Left ventricle myocardium superior (tissue), 1 donor: ENCODE results near the gene DCAF7. TPM values are rescaled to one million over a fixed set of nuclear protein-coding genes. Genes with fewer than 3 reads are reported as not detected.
A peak's percentile ranks its signal among the peaks of the same experiment; 100 is the strongest.

ENCODE experiments used
- ATAC-seq: fragments of 200-7000 bp; cut with Tn5 transposase; one replicate; pipeline ENCODE4 v1.9.1; 2020; ENCODE audit warnings: mild to moderate bottlenecking, moderate library complexity
- DNase-seq: peaks from one replicate; pipeline ENCODE4 v3.0.0-alpha.2; 2020
- intact Hi-C: fragments of 100-400 bp; cut with micrococcal nuclease; formaldehyde crosslinking; loops from one replicate; pipeline ENCODE4 v1.11.0; 2022
- total RNA-seq: library from RNA; stranded (reverse); fragmentation: NEBNext Ultra II Directional; extraction: Animal tissue kit (Norgen Biotek cat#: 25700); gene quantifications from one replicate; pipeline ENCODE4 v1.2.1, GENCODE V29; 2021
- donor health status: DM: no; HTN: yes; CAD: no; lungs with severe emphysema.

DCAF7 gene
- total RNA-seq, 1 donor from 2014 or later, result 45.0 TPM

DNA sequence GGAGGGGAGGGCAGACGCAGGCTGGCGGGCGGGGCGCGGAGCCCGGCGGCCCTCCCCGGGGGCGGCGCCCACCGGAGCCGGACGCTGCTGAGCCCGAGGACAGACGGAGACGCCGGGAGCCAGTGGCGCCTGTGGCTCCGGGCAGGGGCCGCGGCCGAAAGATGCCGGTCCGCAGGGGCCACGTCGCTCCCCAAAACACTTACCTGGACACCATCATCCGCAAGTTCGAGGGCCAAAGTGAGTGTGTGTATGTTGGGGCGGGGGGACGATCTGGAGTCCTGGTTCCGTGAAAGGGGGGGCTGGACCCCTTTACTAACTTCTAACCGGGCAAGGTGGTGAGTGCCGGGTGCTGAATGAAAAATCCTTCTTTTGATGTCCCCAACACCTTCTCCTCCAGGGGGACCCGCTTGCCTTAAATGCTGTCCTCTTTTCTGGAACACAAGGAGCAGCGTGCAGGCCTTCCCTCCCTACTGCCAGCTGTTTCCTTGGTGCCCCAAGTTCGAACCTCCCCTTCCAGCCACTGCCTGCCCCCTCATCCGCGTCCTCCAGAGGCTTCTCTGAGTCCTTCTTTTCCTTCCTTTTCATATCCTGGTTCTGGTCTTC lies 26.9 kb upstream of the DCAF7 start, which contains the start of gene KCNH6:
TSS of gene KCNH6 (plus strand) at position 106 of the 603 bp plus-strand sequence. CDS start at position 162, 56 bp downstream.
- DNase-seq (no peak), ATAC-seq (no peak)
- intact Hi-C loops, result no loop called here

DNA sequence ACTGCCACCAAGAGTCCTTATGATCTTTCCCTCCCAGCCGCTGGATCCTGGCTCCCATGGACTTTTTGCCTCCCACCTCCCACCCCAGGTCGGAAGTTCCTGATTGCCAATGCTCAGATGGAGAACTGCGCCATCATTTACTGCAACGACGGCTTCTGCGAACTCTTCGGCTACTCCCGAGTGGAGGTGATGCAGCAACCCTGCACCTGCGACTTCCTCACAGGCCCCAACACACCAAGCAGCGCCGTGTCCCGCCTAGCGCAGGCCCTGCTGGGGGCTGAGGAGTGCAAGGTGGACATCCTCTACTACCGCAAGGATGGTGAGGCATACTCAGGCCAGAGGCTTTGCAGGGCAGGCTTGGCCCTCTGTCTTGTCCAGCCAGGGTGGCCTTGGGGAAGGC lies 26.2 kb upstream of the DCAF7 start:
- no peak for ATAC-seq
- intact Hi-C loops, result no loop called here
- no peak for DNase-seq

DNA sequence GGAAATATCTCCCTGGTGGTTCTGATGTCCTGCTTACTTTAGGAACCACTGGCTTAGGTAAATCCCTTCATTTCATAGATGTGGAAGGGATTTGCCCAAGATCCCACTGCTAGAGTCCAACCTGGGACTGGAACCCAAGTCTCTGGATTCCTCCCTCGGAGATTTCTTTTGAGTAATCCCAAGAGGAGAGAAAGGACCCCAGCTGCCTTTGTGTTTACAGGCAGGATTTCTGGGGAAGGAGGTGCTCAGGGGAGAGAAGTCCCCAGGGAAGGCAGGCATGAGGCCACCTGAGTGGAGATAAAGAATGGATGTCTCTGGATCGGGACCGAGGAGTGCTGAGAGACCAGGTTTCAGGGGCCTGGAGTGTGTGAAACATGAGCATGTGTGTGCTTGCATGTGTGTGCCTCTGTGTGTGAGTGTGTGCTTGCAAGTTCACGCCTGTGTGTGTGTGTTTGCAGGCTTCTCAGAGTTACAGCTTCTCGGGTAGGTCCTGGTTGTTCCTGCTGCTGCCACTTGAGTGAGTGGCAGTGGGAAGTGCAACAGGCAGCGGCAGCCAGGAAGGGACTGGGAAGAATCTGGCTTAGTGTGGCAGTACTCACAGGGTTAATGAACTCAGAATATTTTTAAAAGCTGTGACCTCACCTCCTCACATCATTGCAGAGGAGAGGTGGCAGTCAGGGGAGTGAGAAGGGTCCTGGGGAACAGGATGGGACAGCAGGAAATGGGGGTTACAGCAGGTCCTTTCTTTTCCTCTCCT lies 24.9 kb upstream of the DCAF7 start:
- intact Hi-C loops, result no loop called here
- ATAC-seq (no peak), DNase-seq (no peak)

DNA sequence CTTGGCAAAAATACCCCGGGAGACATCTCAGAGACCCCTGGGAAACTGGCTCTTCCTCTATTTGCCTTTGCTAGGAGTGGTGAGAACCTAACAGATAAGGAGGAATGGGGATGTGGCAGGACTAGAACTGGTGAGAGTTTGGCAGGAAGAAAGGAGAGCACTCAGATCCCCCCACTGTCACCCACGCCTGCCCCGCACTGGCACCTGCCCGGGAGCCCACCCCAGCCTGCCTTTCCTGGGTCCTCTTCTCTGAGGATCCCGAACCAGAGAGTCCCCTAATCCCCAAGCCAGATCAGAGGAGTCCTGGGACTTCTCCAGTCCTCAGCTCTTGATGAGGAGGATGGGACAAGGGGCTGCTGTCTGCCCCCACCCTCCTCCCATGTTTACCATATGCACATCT lies 23.4 kb upstream of the DCAF7 start:
- ATAC-seq (no peak), DNase-seq (no peak)
- intact Hi-C loops, result no loop called here

DNA sequence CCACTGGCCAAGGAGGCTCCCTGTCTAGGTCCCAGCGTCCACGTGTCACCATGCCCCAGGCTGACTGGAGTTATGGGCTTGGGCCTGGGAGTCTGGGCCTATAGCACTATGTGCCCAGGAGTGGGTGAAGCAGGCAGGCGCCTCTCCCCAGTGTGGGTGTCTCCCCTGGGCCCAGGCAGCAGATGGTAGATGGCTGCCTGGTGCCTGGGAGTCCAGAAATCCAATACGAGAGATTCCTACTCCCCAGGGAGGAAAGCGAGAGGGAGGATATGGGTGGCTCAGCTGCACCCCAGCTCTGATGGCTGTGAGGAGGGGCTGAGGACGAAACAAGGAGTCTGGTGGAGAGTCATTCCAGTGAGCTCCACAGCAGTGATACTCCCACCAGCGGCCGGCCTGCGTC lies 22.1 kb upstream of the DCAF7 start:
- intact Hi-C loops, result no loop called here
- no peak for DNase-seq
- no peak for ATAC-seq

DNA sequence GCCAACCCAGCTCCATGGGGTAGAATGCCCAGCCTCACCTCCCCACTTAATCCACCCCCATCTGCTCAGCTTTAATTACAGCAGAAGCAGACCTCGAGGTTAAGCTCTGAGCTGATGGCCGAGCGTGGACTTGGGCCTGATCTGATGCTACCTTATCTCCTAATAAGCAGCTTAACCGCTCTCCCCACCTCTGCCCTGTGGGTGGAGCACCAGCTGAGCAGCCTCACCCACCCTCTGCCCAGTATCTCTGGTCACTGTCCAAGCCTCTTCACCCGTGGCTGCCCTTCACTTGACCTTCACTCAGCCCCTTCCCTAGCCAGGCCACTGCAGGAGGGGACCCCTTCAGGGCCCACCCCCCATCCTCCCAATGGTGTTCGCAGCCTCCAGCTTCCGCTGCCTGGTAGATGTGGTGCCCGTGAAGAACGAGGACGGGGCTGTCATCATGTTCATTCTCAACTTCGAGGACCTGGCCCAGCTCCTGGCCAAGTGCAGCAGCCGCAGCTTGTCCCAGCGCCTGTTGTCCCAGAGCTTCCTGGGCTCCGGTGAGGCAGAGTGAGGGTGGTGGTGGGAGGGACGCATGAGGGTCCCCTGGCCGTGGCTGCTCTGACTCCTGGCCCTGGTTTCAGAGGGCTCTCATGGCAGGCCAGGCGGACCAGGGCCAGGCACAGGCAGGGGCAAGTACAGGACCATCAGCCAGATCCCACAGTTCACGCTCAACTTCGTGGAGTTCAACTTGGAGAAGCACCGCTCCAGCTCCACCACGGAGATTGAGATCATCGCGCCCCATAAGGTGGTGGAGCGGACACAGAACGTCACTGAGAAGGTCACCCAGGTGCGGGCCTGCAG lies 20.3 kb upstream of the DCAF7 start:
- intact Hi-C loops, result no loop called here
- peak; percentile 25 for ATAC-seq
- no peak for DNase-seq

DNA sequence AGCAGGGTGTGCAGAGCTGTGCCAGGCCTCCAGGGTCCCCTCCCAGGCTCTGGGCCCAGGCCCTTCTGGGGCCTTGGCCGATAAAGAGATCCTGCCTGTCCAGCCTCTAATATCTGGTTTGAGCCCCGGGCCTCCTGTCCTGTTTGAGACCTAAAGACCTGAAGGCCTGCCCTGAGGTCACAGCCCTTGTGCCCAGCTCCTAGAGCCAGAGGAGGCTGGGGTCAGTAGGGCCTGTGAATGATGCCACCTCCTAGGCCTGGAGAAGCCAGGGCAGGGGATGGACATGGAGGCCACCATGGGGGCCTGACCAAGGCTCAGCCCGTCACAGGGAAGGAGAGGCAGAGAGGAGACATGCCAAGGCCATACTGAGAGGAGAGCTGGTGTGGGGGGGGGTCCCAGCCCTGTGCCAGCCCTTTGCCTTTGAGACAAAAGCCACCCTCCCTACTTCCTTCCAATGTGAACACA lies 19.7 kb upstream of the DCAF7 start:
- ATAC-seq (no peak), DNase-seq (no peak)
- intact Hi-C loops, result no loop called here

DNA sequence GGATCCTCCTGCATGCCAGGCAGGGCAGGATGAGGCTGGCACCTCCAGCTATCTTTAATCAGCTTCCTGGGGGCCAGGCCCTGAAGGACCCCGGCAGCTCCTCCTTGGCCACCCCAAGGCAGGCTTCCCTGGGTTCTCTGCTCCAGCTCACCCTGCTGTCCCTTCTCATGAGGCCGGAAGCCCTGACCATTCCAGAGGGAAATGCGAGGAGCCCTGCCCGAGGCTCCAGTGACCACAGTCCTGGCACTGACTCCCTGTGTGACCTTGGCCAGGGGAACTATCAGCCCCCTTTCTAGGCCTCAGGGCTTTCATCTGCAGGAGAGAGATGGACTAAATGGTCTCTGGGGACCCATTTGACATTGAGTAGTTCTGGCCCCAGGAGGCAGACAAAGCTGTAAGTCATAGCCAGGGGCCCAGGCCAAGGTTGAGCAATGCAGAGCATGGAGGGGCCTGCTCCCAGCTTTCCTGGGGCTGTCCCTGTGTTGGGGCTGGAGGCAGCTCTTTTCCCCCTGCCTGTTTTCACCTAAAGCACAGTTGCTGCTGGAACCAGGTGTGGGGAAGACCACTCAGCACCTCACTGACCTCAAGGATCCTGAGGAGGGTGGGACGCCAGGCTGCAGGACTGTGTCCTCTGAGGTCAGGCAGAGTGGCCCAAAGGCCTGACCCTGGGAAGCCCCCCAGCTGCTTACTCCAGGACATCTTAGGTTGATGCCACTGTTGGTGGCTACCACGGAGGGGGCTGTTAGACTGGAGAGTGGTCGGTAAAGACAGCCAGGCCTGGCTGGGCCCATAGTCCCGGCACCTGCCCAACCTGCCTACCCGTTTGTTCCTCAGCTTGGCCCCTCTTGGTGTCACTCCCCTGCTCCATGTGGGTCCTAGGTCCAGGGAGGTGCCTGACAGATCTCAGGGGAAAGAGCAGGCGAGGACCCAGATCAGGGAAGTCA lies 19.0 kb upstream of the DCAF7 start:
- ATAC-seq, result no peak
- intact Hi-C loops, result no loop called here
- no peak for DNase-seq

DNA sequence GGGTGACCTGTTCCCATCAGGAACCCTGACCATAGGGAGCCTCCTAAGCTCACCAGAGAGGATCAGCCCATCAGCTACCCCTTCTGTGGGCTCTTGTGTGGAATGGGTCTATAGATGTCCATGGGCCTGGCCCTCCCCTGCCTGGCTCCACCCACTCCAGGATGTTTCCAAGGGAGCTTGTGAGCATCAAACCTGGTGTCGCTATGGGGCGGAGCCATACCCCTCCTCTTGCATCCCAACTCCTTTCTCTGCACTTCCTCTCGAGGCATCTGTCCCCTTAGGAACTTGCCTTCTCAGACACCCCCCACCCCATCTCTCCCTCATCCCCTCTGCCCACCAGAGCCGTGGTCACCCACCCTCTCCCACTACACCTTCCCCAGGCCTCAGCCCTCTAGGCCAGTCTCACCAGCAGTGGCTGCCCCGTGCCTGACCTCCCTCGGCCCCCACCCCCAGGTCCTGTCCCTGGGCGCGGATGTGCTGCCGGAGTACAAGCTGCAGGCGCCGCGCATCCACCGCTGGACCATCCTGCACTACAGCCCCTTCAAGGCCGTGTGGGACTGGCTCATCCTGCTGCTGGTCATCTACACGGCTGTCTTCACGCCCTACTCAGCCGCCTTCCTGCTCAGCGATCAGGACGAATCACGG lies 16.7 kb upstream of the DCAF7 start:
- intact Hi-C loops, result no loop called here
- no peak for ATAC-seq
- no peak for DNase-seq

DNA sequence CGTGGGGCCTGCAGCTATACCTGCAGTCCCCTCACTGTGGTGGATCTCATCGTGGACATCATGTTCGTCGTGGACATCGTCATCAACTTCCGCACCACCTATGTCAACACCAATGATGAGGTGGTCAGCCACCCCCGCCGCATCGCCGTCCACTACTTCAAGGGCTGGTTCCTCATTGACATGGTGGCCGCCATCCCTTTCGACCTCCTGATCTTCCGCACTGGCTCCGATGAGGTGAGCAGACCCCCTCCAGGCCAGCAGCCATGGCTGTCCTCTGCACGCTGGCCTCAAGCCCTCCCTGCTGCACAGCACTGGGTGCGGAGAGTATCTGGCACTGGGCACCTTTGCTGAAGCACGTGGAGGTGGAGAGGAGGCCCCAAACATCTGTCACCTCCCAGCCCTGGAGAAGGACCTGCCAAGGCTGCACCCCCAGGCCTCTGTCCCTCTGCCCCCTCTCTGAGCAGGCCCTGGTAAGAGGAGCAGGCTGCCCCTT lies 16.2 kb upstream of the DCAF7 start:
- no peak for ATAC-seq
- intact Hi-C loops, result no loop called here
- no peak for DNase-seq

DNA sequence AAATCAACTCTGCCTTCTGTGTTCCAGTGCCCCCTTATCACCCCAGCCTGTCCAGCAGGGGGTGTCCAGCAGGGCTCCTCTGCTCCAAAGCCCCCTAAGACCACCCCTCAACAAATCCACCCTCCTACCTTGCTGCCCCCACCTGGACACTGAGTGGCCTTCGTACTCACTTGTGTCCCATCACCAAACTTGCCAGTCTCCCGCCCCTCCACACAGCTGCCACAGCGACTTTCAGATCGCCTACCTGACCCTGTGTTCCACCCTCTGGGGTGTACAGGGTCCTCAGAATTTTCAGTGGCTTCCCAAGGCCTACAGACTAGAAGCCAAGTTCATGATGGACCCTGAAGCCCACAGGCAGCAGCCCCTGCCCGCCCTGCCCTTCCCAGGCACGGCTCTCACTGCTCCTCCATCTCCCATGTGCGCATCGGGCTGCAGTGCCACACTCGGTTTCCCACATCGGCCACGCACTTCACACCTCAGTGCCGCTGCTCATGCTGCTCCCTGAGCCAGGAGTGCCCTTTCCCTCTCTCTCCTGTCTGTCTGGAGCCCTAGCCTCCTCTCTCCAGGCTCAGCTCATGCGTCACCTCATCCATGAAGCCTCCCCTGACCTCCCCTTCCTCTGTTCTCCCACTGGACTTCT lies 15.3 kb upstream of the DCAF7 start:
- ATAC-seq (no peak), DNase-seq (no peak)
- intact Hi-C loops, result no loop called here

DNA sequence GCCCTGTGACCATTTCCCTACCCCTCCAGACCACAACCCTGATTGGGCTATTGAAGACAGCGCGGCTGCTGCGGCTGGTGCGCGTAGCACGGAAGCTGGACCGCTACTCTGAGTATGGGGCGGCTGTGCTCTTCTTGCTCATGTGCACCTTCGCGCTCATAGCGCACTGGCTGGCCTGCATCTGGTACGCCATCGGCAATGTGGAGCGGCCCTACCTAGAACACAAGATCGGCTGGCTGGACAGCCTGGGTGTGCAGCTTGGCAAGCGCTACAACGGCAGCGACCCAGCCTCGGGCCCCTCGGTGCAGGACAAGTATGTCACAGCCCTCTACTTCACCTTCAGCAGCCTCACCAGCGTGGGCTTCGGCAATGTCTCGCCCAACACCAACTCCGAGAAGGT lies 14.6 kb upstream of the DCAF7 start:
- no peak for DNase-seq
- no peak for ATAC-seq
- intact Hi-C loops, result no loop called here

DNA sequence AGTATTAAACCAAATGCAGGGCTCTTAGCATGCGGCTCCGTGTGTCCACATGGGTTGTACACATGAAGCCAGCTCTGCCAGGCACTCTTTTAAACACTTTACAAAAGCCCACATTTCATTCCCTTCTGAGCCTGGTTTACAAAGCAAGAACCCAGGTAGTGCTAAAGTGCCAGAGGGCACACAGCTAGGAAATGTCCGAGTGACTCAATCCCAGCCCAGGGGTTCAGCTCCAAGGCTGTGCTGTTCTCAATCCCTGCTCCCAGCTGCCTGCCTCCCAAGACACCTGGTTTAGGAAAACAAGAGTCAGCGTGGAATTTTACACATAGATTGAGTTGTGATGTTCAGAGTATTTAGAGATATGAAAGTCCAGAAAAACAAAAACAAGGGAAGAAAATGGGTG lies 13.3 kb upstream of the DCAF7 start:
- ATAC-seq, result no peak
- DNase-seq, result no peak
- intact Hi-C loops, result no loop called here

DNA sequence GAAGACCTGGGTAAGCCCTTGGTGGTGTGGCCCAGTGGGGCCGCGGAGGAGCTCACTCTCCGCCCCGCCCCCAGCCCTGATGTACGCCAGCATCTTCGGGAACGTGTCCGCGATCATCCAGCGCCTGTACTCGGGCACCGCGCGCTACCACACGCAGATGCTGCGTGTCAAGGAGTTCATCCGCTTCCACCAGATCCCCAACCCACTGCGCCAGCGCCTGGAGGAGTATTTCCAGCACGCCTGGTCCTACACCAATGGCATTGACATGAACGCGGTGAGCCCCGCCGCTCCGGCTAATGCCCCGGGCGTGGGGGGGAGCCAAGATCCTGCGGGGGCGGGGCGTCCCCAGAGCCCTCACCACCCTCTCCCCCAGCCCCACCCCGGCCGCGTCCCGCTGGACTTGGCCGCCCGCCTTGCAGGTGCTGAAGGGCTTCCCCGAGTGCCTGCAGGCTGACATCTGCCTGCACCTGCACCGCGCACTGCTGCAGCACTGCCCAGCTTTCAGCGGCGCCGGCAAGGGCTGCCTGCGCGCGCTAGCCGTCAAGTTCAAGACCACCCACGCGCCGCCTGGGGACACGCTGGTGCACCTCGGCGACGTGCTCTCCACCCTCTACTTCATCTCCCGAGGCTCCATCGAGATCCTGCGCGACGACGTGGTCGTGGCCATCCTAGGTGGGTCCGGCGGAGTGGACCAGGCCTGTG lies 12.1 kb upstream of the DCAF7 start:
- ATAC-seq (no peak), DNase-seq (no peak)
- intact Hi-C loops, result no loop called here

DNA sequence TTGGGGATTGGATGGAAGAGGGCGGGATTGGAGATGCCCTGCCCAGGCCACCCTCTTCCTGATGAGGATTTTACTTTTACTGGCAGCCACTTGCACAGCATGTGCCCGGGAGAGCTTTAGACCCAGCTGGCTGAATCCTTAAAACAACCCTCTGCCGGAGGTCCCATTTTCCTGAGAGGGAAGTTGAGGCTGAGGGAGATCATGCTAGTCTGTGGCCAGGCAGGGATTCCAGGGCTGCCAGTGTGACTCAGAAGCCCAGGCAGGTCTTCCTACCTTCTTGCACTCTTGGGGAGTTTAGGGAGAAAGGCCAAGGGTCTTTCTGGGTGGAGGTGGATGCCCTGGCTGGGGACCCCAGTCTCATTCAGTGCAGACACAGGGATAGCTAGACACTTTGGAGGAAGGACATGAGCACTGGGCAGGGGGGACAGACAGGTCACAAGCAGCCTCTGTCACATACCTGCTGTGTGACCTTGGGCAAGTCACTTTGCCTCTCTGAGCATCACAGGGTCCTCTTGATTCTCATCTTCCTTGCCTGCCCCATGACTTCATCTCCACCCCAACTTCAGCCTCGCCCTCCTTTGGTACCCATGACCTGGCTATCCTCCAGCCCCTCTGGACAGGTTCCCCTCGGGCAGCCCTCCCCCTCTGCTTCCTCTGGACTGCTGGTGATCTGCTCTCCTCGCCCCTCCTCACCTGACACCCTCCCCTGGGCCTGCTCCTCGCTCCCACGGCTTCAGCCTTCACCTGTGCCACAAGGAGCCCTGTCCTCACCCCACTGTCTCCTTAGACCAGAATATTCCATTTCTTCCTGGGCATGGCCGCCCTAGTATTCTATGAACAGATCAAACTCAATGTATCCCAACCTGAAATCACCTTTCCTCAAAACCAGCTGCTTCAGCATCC lies 11.3 kb upstream of the DCAF7 start:
- intact Hi-C loops, result no loop called here
- DNase-seq, result no peak
- no peak for ATAC-seq

DNA sequence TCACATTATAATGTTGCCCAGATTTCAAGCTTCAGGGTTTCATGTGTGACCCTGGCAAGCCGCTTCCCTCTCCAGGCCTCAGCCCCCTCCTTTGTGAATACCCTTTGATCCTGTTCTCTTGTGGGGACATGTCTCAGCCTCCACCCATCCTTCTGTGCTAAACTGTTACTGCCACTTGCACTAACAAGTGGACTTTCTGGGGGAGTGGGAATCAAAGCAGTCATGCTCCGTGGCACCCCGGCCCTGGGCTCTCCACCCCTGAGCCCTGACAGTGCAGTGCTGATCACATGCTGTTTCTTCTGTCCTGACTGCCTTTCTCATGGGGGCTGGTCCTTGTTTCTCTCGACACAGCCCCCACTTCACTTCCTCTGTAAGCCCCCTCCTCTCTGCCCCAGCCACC lies 9.7 kb upstream of the DCAF7 start:
- ATAC-seq (no peak), DNase-seq (no peak)

DNA sequence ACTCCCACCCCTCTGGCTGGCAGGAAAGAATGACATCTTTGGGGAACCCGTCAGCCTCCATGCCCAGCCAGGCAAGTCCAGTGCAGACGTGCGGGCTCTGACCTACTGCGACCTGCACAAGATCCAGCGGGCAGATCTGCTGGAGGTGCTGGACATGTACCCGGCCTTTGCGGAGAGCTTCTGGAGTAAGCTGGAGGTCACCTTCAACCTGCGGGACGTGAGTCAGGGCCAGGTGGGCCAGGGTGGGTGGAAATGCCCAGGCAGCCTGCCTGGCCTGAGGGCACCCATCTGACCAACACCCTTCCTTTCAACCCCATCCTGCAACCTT lies 8.1 kb upstream of the DCAF7 start:
- intact Hi-C loops, result no loop called here
- no peak for ATAC-seq

More for the DNA sequence above, 9.7 kb upstream of the DCAF7 start:
- intact Hi-C loops, result no loop called here

More for the DNA sequence above, 8.1 kb upstream of the DCAF7 start:
- no peak for DNase-seq
